Left lung (tissue), 10 donors: ENCODE data around the gene PNPLA7. TPM values are rescaled to one million over a fixed set of nuclear protein-coding genes. Genes with fewer than 3 reads are reported as not detected.

Source experiments
- ATAC-seq: fragments of 200-7000 bp; cut with Tn5 transposase; one replicate; pipeline ENCODE4 v1.9.1; 2020; ENCODE audit warnings: moderate library complexity
- DNase-seq, 4 donors: peaks; one replicate each; pipeline ENCODE4 v3.0.0-alpha.2; 2013 to 2020
- H3K27ac ChIP-seq, 2 donors: fragments of 200-600 bp; sonication (generic) in 1 of 2; one replicate each; pipeline versions ENCODE4 v1.5.0 to v1.8.0; 2020 to 2021
- H3K27me3 ChIP-seq, 2 donors: fragments of 200-600 bp; sonication (generic) in 1 of 2; one replicate each; pipeline versions ENCODE4 v1.5.0 to v1.8.0; 2020 to 2021
- H3K36me3 ChIP-seq, 2 donors: fragments of 200-600 bp; sonication (generic) in 1 of 2; one replicate each; pipeline versions ENCODE4 v1.5.0 to v1.8.0; 2020 to 2021
- H3K4me1 ChIP-seq, 2 donors: fragments of 200-600 bp; one replicate each; pipeline ENCODE4 v1.8.0; 2021
- H3K4me3 ChIP-seq, 2 donors: fragments of 200-600 bp; sonication (generic) in 1 of 2; one replicate each; pipeline versions ENCODE4 v1.5.0 to v1.8.0; 2020 to 2021; ENCODE audit warnings: mild to moderate bottlenecking in 1 of 2
- H3K9me3 ChIP-seq, 2 donors: fragments of 200-600 bp; sonication (generic) in 1 of 2; one replicate each; pipeline versions ENCODE4 v1.5.0 to v1.8.0; 2020 to 2021
- intact Hi-C, 2 donors: fragments of 100-400 bp; cut with DNase I; formaldehyde crosslinking; loops; one replicate each; pipeline versions ENCODE4 v1.11.2 to v1.14.2; 2022
- polyA plus RNA-seq, 6 donors: library from polyadenylated mRNA; unstranded; fragments of 120-200 nt; gene quantifications; one replicate each; pipeline ENCODE4 v1.2.1, GENCODE V29; 2013; ENCODE audit not compliant: insufficient read length in 6 of 6
- total RNA-seq, 2 donors: library from RNA; stranded (reverse); fragmentation: NEBNext Ultra II Directional; extraction: Animal tissue kit (Norgen Biotek cat#: 25700); gene quantifications; one replicate each; pipeline ENCODE4 v1.2.1, GENCODE V29; 2021
- TF ChIP-seq, protein P1 (sequence below), 2 donors: fragments of 200-600 bp; sonication (generic) in 1 of 2; IDR thresholded peaks; one replicate each; pipeline versions ENCODE4 v1.5.0 to v1.8.0; 2021; ENCODE audit warnings: antibody characterized with exemption in 2 of 2
- donor health status: DM: no; HTN: yes; CAD: no.
- donor health status: DM: no; HTN: no; CAD: no.

PNPLA7 gene
- total and polyA plus RNA-seq, 8 donors = 2.9 to 8.9 (median 4.9) TPM

DNA sequence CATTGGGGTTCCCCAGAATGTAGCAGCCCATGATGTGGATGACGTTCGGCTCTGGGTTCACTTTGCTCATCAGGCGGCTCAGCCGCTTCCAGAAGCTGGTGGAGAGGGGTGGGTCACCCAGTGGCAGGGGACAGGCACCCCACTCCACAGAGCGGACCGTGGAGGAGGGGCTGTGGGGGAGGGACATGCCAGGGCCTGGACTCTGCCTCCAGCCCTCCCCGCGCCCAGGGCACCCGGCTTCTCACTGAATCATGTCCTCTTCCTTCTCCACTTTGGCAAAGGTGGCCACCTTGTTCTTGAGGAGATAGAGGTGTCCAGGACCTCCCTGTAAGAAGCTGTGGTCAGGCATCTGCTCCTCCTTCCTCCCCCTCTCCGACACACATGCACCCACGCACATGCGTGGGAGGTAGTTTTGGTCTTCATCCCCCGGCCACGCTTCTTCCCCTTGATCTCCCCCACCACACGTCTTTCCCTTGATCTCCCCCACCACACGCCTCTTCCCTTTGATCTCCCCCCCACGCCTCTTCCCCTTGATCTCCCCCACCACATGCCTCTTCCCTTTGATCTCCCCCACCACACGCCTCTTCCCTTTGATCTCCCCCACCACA, 100.2 kb downstream of the PNPLA7 start:
- Histone ChIP-seq H3K27me3 (no peaks in the 10 kb centered on the region), H3K27ac (no peak overlapping the region), H3K4me1 (peaks cover 0 to 31% of the 10 kb centered on the region in 2 donors), H3K4me3 (no peak overlapping the region), H3K36me3 (peaks cover 0 to 24% of the 10 kb centered on the region in 2 donors), H3K9me3 (no peaks in the 10 kb centered on the region)
- DNase-seq (peak in 1 of 4 donors; percentile 65), ATAC-seq (no peak)
- intact Hi-C loops = no loop called here
- TF ChIP-seq, protein P1, sequence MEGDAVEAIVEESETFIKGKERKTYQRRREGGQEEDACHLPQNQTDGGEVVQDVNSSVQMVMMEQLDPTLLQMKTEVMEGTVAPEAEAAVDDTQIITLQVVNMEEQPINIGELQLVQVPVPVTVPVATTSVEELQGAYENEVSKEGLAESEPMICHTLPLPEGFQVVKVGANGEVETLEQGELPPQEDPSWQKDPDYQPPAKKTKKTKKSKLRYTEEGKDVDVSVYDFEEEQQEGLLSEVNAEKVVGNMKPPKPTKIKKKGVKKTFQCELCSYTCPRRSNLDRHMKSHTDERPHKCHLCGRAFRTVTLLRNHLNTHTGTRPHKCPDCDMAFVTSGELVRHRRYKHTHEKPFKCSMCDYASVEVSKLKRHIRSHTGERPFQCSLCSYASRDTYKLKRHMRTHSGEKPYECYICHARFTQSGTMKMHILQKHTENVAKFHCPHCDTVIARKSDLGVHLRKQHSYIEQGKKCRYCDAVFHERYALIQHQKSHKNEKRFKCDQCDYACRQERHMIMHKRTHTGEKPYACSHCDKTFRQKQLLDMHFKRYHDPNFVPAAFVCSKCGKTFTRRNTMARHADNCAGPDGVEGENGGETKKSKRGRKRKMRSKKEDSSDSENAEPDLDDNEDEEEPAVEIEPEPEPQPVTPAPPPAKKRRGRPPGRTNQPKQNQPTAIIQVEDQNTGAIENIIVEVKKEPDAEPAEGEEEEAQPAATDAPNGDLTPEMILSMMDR (IDR thresholded peaks at IDR 0.05) = no peak

DNA sequence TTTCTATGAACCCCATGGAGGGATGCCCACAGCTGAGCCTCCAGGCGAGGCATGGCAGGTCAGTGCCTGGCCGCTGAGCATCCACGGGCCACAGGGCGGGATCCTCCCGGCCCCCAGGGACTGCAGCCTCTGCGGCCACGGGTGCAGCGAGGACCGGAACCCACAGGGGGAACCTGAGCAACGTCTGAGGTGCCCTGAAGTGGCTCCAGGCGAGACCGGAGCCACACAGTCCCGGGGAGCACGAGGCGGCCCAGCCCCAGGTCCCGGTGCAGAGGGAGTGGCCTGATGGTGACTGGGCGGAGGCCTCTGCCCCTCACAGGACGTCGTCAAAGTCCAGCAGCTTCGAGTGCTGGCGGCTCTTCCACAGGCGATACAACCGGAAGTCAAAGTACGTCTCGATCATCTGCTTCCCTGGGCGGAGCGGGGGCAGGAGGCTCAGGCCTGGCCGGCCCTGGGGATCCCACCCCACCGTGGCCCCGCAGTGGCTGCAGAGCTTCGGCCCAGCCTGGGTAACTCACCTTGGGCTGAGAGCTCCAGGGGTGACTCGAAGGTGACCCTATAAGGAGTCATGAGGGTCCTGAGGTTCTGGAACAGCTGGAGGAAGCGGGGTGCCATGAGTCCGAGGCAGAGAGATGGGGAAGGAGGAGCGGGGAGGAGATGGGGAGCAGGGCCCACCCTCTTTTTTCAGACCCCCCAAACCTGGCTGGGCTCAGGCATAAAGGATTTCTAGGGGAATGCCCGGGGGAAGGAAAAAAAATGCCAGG, 100.9 kb downstream of the PNPLA7 start:
- TF ChIP-seq, protein P1 (IDR thresholded peaks at IDR 0.05) = no peak
- H3K9me3 ChIP-seq = no peaks in the 10 kb centered on the region
- DNase-seq = peak in 1 of 4 donors; percentile 51
- H3K27me3 ChIP-seq = no peaks in the 10 kb centered on the region
- no peak overlapping the region for H3K27ac ChIP-seq
- H3K4me3 ChIP-seq = no peak overlapping the region
- intact Hi-C loops = no loop called here
- peaks cover 0 to 25% of the 10 kb centered on the region in 2 donors for H3K4me1 ChIP-seq
- no peak for ATAC-seq
- peaks cover 0 to 23% of the 10 kb centered on the region in 2 donors for H3K36me3 ChIP-seq

DNA sequence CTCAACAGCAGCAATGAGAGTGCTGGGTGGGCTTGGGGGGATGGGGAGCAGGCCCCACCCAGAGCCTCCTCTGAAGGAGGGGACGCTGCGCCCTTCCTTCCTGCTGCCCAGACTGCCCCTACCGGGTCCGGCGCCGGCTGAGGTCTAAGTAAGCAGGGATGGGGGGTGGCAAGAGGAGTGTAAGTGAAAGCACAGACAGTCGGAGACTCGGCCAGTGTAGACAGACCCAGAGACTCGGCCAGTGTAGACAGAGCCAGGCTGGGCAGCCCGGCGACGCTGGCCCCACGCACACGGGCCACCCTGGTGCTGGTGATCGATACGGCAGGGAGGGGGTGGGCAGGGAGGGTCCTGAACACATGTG, 101.6 kb downstream of the PNPLA7 start:
- Histone ChIP-seq H3K36me3 (peaks cover 0 to 23% of the 10 kb centered on the region in 2 donors), H3K4me3 (no peak overlapping the region), H3K4me1 (peaks cover 0 to 22% of the 10 kb centered on the region in 2 donors), H3K9me3 (no peaks in the 10 kb centered on the region), H3K27ac (no peak overlapping the region), H3K27me3 (peaks cover 0 to 6% of the 10 kb centered on the region in 2 donors)
- ATAC-seq (no peak), DNase-seq (no peak)
- intact Hi-C loops = no loop called here
- TF ChIP-seq, protein P1 (IDR thresholded peaks at IDR 0.05) = no peak

DNA sequence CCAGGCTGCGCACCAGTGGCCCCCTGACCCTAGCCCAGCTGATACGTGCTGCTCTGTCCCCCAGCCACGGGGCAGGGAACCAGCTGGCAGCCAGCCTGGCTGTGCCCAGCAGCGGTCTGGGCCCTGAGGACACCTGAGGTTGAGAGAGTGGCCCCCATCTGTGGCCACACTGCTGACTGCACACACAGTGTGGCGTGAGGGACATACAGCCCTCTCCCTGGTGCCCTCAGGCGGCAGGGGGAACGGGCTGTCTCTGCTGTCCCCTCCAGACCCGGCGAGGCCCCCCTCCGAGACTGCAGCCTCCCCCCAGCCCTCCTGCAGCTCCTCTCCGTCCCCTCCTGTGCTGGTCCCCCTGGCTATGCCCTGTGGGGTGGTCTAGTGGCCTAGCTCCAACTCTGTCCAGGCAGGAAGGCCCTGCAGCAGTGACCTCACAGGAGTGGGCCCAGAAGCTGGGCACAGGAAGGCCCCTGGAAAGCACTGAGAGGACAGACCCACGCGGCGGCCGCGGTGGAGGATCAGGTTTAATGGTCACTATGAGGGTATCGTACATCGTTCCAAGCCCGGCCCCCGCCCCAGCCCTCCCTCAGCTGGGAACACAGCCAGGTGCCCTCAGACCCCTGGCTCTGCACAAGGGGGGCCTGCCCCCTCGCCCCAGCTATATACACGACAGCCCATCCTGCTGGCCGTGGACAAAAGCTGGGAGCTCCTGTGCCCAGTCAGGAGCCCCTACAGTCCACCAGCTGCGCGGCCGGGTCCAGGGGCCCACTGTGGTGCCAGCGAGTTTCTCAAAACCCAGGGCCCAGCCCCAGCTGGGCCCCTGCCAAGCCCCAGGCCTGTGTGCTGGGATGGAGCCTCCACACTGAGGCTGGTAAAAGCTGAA, 102.2 kb downstream of the PNPLA7 start:
- peaks cover 0 to 21% of the 10 kb centered on the region in 2 donors for H3K36me3 ChIP-seq
- no peak overlapping the region for H3K27ac ChIP-seq
- H3K9me3 ChIP-seq = no peaks in the 10 kb centered on the region
- peaks cover 0 to 16% of the 10 kb centered on the region in 2 donors for H3K4me1 ChIP-seq
- TF ChIP-seq, protein P1 (IDR thresholded peaks at IDR 0.05) = no peak
- no peak for ATAC-seq
- intact Hi-C loops = no loop called here
- H3K4me3 ChIP-seq = no peak overlapping the region
- DNase-seq = peak in 2 of 4 donors; percentile 36 to 80
- peaks cover 0 to 12% of the 10 kb centered on the region in 2 donors for H3K27me3 ChIP-seq
